Measurements from ENCODE around the gene PET117.
"Not testable (repeated sequence)": the region's sequence is repeated elsewhere in the genome, so short reads cannot be mapped to it uniquely, and the experiment has no call there.

The PET117 gene

DNA sequence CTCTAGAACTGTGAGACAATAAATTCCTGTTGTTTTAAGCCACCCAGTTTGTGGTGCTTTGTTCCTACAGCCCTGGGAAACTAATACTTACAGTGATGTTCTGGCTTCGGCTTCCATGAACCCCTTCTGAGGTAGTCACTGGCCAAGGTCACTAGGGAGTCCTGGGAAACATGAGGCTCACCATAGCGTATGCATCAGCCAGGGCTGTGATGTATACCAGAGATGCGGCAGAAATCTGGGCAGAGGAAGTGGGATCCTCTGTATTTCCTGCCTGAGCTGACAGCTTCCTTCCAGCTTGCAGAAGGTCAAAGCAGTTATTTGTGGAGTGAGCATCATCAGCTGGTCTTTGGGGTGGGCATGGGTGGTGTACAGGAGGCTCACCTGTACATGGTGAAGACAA, 27.9 kb downstream of the PET117 start:
- no peak for DNase-seq

DNA sequence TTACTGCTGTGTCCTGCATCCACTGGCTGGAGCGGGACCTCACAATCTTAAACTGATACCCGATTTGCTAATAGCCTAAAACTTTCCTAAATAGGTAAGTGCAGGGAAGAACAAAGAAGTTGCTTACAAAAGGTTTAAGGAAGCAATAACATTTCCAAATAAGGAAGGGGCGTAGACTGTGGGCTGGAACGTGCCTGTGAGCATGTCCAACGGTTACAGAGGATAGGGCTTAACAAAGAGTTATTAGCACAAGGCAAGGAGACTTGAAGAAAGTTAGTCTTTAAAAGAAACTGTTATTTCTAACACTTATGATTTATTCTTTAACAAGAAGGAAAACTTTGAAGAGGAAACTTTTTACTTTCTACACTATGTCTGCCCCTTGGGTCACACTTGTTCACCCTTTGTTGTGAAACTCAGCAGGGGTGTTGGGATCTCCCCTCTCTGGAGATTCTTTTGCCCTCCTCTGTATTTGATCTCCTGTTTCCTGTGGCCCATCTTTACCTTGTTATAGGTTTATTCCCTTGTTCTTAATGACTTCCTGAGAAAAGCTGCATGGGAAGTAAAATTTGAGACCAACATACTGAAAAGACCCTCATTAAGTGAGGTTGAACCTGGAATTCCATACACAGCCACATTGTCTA, 28.7 kb downstream of the PET117 start:
- no peak for DNase-seq

DNA sequence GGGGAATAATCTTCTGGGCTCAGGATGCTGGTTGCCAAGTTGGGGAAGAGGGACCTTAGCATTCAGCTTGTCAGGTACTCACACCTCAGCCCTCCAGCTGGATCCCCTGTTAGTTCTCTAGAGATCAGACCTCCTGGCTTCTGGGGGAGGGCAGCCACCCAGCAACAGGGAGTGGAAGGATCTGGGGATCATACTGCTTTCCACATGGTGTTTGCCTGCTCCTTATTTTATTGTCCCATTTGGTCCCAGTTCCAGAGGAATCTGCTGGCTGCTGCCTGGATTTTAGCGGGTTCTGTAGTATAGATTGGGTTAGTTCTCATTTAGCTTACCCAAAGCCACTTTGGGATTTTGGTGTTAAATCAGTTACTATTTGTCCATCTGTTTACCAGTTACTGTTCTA, 29.3 kb downstream of the PET117 start:
- DNase-seq: no peak

DNA sequence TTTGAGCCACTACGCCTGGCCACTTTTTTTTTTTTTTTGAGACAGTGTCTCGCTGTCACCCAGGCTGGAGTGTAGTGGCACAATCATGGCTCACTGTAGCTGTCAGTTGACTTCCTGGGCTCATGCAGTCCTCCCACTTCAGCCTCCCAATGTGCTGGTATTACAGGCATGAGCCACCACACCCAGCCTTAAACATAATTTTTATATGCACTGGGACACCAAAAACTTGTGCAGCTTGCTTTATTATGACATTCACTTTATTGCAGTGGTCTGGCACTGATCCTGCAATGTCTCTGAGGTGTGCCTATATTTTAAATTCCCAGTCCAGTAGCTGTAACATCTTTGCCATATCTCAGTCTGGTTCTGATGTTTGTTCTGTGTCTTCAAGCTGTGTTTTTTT, 34.7 kb downstream of the PET117 start:
- no peak for DNase-seq

DNA sequence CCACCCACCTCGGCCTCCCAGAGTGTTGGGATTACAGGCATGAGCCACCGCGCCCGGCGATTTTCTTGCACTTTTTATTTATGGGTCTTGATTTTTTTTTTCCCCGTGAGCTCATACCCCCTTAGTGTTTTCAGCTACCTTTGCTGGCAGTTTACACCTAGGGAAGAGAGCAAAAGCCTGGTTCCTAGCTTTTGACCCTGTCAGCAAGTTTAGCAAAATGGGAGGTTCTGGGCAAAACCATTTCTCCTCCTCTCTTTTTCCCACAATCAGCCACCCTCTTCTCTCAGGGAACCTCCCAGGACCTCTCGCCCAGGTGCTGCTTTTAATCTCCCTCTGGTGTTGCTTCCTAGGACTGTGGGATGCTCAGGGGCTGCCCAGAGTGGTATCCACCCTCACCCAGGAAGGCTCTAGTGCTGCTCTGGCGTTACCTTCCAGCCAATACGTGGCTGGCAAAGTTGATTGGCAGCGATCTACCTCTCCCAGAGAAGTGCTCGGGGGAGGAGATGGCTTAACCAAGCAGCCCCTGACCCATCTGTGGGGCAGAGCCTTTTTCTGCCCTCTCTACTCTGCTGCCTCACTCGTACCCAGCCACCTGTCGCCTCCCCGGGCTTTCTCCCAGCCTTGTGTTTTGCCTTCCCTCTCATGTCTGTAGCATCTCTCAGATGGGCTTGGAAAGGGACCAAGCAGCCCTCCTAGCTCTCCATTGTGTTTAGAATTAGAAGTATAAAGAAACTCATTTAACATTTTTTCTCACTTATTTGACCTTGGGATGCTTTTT, 37.4 kb downstream of the PET117 start:
- no peak for DNase-seq

DNA sequence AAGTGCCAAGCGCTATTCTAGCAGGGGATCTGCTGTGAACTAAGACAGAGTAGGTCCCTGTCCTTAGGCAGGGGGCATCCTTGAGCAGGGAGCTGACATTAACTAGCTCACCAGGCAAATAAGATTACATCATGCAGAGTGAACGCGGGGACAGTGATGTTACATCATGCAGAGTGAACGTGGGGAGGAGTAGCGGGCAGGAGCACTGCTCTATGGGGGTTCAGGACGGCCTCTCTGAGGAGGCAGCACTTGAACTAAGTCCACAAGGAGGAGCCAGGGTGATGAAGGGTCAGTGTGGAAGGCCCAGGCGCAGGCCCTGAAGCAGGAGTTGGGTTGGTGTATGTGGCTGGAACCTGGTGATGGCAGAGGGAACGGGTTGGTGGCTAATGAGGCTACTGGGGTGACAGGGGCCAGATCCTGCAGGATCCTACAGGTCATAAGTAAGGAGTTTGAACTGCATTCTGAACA, 38.7 kb downstream of the PET117 start:
- no peak for DNase-seq

DNA sequence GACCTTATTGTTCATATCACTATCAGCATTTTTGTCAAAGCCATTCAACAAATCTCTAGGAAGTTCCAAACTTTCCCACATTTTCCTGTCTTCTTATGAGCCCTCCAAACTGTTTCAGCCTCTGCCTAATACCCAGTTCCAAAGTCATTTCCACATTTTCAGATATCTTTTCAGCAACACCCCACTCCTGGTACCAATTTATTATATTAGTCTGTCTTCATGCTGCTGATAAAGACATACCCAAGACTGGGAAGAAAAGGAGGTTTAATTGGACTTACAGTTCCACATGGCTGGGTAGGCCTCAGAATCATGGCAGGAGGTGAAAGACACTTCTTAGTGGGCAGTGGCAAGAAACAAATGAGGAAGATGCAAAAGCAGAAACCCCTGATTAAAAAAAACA, 42.7 kb downstream of the PET117 start:
- not testable (repeated sequence) for DNase-seq

DNA sequence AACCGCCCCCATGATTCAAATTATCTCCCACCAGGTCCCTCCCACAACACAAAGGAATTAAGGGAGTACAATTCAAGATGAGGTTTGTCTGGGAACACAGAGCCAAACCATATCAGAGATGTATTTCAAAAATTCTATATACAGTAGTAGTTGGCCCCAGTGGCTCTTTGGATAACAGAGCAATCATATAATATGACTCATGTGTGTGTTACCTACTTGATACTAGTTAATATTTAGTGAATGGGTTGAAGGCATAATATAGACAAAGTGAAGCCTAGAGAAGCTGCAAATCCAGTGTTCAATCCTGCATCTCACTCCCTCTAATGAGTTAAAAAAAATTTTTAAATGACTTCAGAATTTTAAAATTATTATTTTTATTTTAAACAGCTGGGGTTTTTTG, 43.2 kb downstream of the PET117 start:
- no peak for DNase-seq

DNA sequence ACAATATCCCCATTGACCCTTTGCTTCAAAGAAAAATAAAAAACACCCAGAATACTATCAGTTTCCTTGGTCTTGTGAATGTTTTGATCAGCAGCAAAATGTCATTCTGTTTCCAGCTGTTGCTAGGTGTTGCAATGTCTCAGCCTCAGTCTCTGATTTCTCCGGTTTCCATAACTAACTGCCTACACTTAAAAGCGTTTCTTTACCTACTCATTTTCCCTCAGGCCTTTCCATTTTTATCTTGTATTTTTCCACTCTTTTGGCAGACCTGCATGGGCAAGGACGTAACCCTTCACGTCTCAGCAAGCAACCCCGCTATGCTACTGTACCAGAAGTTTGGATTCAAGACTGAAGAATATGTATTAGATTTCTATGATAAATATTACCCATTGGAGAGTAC, 49.4 kb downstream of the PET117 start:
- DNase-seq: no peak

DNA sequence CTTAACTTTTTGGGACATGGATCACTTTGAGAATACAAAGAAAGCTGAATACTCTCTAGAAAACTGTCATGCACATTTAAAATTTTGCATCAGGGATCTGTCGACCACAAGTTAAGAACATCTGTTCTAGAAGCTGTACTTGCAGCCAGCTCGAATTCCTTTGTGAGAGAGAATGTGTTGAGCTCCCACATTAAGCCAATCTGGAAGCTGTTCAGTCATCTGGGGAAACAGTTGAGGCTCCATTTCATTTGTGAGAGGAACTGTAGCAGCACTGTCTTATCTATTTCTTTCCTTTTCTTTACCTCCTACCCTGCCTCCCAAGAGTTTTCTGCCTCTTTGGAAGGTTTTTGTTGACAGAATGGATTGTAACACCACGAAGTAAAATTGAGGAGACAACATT, 50.8 kb downstream of the PET117 start:
- DNase-seq: no peak

DNA sequence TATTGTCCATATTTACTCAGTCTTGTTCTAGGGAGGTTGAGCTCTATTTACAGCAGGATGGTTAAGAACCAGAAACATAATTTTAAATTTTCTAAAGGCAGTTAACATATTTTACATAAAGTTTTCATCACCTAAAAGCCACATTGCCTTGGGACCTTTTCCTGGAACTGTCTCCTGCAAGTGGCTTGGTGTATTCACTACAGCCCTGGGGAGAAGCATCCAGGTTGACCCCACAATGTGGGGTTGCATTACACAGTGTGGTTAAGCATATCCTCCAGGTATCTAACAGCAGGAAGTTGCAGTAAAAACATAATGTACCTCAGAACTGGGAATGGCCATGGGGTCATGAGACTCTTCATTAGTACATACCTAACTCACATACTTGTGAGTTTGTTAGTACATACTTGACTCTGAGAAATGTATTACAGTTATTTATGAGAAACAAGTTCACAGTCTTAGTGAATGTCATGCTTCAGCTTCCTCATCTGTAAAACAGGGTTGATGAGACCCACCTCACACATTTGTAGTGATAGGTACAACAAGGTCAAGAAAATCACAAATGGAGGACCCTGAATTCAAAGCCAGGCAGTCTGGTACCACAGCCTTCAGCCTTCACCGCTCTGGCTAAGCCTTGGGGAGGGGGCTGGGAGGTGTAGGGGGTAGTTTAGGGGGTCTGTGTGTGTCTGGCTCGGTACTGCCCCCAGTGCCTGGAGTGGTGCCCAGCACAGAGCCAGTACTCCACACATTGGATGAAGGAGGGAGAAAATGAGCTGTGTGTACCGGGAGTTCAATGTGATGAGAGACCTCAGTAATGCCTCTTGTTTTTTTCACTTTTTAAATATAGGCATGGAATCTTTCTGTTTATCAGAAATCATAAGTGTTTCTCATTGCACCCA, 52.9 kb downstream of the PET117 start:
- no peak for DNase-seq

DNA sequence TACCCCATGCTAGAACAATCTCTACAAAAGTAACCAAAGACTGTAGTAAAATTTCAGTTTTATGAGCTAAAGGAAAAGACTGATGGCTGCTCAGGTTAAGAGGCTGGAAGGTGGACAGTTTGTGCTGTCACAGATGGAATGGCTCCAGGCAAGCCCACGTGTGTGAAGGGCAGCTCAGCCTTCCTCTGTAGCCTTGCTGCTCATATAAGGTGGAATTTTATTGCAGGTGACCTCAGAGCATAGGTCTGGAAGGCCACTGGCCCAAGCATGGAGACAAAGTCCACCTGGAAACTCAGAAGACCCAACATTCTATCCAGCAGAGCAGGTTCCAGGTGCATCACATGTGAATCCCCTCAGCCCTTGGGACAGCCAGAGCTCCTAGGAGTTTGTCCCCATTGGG, 53.6 kb downstream of the PET117 start:
- DNase-seq: no peak
